ENCODE measurements around the gene EFL1. TPM values are rescaled to one million over a fixed set of nuclear protein-coding genes. Genes with fewer than 3 reads are reported as not detected.

Gene EFL1
- total RNA-seq, 3 donors from 2014 or later (not counting 1 experiment from before 2014, with no cell fraction given): 17.1 to 29.6 (median 20.6) TPM

DNA sequence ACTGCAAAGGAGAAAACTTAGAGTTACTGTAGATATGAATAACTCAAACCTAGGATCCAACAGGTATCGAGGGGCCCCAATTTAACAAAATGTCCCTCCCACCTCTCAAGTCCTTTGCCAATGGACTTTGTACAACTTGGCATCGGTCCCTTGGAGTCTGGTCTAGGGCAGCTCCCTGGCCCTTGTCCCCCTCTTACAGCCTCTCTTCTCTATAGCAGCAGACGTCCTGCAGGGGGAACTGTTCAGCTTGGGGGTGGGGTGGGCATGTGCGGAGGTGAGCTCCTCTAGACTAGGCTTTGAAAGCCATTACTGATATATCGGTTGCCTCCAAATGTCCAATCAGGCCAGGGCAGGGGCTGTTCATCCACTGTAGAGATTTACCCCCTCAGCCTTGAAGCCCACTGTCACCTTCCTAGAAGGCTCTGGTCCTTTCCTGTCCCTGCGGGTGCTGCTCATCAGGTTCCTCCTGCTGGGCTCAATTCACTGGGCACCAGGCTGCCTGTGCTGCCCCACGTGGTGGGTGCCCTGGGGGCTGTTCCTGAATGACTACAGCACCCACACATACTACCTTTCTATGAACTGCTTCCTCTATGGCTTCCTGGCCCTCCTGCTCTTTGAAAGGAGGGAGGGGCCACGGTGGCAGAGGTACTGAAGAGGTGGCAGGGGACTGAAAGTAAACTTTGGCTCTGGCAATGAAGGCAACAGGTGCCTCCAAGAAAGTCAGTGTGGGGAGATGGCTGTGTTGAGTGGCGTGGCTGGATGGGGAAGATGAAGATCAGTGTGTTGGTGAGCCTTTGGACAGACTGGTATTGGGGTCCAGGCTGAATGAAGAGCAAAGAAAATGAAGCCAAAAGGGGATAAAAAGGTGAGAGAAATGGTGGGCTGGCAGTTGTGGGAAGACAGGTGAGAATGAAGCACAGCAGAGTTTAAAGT, 137.9 kb downstream of the EFL1 start:
- Mint-ChIP-seq H3K27me3 (ENCODE audit: low read depth in 2 of 2) (no peaks in the 10 kb centered on the region), H3K27ac (no peak overlapping the region), H3K4me1 (peaks cover 5 to 6% of the 10 kb centered on the region in 2 donors), H3K9me3 (no peaks in the 10 kb centered on the region), H3K36me3 (no peaks in the 10 kb centered on the region), H3K4me3 (no peak overlapping the region)
- Histone ChIP-seq H3K4me1 (ENCODE audit: control insufficient read depth, insufficient read depth, low read length) (no peaks in the 10 kb centered on the region), H3K4me3 (ENCODE audit: low read length) (no peak overlapping the region), H3K36me3 (ENCODE audit: control insufficient read depth, insufficient read depth, low read length) (peaks cover 11% of the 10 kb centered on the region), H3K27me3 (ENCODE audit: control insufficient read depth, insufficient read depth, low read length) (no peaks in the 10 kb centered on the region), H3K9me3 (ENCODE audit: control insufficient read depth, insufficient read depth, low read length) (no peaks in the 10 kb centered on the region), H3K27ac (ENCODE audit: low read length) (no peak overlapping the region)
- 76% methylated on average over 9 of the region's 9 CpGs for WGBS (ENCODE audit: insufficient coverage)
- ATAC-seq (no peak), DNase-seq (no peak)
- no peak for TF ChIP-seq CTCF (IDR thresholded peaks at IDR 0.05)
- intact Hi-C loops (cut with micrococcal nuclease): no loop called here

DNA sequence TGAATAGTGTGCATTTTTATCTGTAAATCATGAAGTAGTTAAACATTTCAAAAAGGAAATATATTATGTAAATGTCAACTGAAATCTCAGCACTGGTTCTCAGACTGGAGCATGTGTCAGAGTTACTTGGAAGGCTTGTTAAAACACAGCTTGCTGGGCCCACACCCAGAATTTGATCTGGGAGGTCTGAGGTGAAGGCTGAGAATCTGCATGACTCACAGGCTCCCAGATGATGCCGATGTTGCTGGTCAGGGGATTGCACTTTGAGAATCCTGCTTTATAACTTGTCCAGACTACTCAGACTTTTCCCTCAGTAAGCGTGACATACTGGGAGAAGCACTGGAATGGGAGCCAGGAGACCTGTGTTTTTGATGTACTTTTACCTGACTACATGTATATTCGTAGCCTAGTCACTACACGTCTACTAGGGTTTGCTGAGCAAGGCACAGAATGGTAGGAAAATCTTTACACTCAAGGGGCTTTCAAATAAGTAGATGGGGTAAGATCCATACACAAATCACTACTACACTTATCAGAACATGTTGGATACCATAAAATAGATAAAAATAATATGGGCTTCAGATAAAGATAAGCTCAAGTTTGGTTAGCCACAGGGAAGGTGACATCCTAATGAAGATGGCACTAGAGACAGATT, 139.7 kb downstream of the EFL1 start:
- intact Hi-C loops (cut with micrococcal nuclease): no loop called here
- ATAC-seq: no peak
- no peaks in the 10 kb centered on the region for H3K36me3 Mint-ChIP-seq
- no peak overlapping the region for H3K27ac Mint-ChIP-seq
- TF ChIP-seq CTCF (IDR thresholded peaks at IDR 0.05): no peak
- H3K9me3 ChIP-seq (ENCODE audit: control insufficient read depth, insufficient read depth, low read length): no peaks in the 10 kb centered on the region
- H3K9me3 Mint-ChIP-seq: no peaks in the 10 kb centered on the region
- H3K4me3 Mint-ChIP-seq: no peak overlapping the region
- no peak overlapping the region for H3K27ac ChIP-seq (ENCODE audit: low read length)
- no peaks in the 10 kb centered on the region for H3K27me3 ChIP-seq (ENCODE audit: control insufficient read depth, insufficient read depth, low read length)
- H3K4me1 Mint-ChIP-seq: no peaks in the 10 kb centered on the region
- 90% methylated on average over 4 of the region's 4 CpGs for WGBS (ENCODE audit: insufficient coverage)
- no peak overlapping the region for H3K4me3 ChIP-seq (ENCODE audit: low read length)
- no peak for DNase-seq
- H3K27me3 Mint-ChIP-seq (ENCODE audit: low read depth in 2 of 2): no peaks in the 10 kb centered on the region
- no peaks in the 10 kb centered on the region for H3K4me1 ChIP-seq (ENCODE audit: control insufficient read depth, insufficient read depth, low read length)
- peaks cover 6% of the 10 kb centered on the region for H3K36me3 ChIP-seq (ENCODE audit: control insufficient read depth, insufficient read depth, low read length)

GRCh38 chr15:82118040-82118439, 144.5 kb downstream of the EFL1 start:
- H3K27me3 ChIP-seq (ENCODE audit: control insufficient read depth, insufficient read depth, low read length): no peaks in the 10 kb centered on the region
- Mint-ChIP-seq H3K27ac (no peak overlapping the region), H3K4me1 (no peaks in the 10 kb centered on the region), H3K9me3 (no peaks in the 10 kb centered on the region), H3K36me3 (no peaks in the 10 kb centered on the region), H3K4me3 (no peak overlapping the region), H3K27me3 (ENCODE audit: low read depth in 2 of 2) (no peaks in the 10 kb centered on the region)
- no peak for ATAC-seq
- peaks cover 2% of the 10 kb centered on the region for H3K36me3 ChIP-seq (ENCODE audit: control insufficient read depth, insufficient read depth, low read length)
- 45% methylated on average over 2 of the region's 3 CpGs for WGBS (ENCODE audit: insufficient coverage)
- no peak overlapping the region for H3K4me3 ChIP-seq (ENCODE audit: low read length)
- H3K9me3 ChIP-seq (ENCODE audit: control insufficient read depth, insufficient read depth, low read length): no peaks in the 10 kb centered on the region
- TF ChIP-seq CTCF (IDR thresholded peaks at IDR 0.05): no peak
- H3K4me1 ChIP-seq (ENCODE audit: control insufficient read depth, insufficient read depth, low read length): no peaks in the 10 kb centered on the region
- no peak overlapping the region for H3K27ac ChIP-seq (ENCODE audit: low read length)
- no peak for DNase-seq
- intact Hi-C loops (cut with micrococcal nuclease): loop anchor here (10.0 kb wide), 1 partner anchor 77 kb away; no protein-coding TSS in a partner anchor

All from natural killer cell (primary cell).